HG03460 (cell line): ENCODE measurements around the gene RND2.
"Not testable (repeated sequence)": the region's sequence is repeated elsewhere in the genome, so short reads cannot be mapped to it uniquely, and the experiment has no call there.

Experiments
- ATAC-seq: cut with Tn5 transposase; IDR thresholded peaks from one replicate; pipeline ENCODE4 v1.9.1; 2021; ENCODE audit not compliant: unreplicated experiment

Gene RND2

GRCh38 chr17:43024407-43025289, at the start of gene RND2:
RND2 (plus strand) TSS chr17:43025231; CDS start chr17:43025348, 117 bp downstream.
- ATAC-seq, result peak; percentile 51

- no peak for ATAC-seq
These were observed 49.8 kb upstream of the RND2 start for GRCh38 chr17:42975265-42975664.

GRCh38 chr17:42975701-42976100, 49.3 kb upstream of the RND2 start:
- ATAC-seq, result not testable (repeated sequence)

DNA sequence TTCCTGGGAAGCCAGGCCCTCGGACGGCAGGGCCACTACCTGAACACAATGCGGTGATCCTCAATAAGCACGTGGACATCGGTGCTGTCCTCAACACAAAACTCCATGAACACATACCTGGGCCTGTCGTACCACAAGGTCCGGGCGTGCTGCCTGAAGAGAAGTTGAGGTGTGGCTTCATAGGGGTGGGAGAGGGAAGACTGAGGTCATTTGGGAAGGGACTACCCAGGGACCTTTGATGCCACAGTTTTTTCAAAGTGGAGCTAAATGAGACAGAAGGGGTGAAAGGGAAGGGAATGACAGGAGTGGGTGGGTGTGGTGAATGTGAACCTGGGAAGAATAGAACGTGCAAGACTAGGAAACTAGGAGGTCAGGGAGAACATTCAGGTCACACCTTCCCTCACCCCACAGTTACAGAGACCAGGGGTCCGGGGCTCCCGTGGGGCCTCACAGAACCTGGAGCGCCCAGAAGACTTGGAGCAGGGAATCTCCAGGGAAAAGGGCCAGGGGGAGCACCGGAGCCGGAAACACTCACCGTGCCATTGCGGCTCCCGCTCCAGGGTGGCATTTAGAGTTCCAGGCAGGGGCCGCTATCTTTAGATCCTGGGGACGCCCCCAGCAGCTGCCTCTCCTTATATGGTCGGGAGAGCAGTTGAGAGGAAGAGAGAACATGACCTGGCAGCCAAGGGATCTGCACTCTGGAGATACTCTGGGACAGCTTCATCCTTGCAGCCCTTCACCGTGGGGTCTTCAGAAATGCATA, 45.3 kb upstream of the RND2 start, which contains the start of gene PTGES3L:
Gene PTGES3L (minus strand): TSS at position 570 of the 763 bp plus-strand sequence. CDS start 27 bp downstream, at position 543.
- ATAC-seq, result no peak

DNA sequence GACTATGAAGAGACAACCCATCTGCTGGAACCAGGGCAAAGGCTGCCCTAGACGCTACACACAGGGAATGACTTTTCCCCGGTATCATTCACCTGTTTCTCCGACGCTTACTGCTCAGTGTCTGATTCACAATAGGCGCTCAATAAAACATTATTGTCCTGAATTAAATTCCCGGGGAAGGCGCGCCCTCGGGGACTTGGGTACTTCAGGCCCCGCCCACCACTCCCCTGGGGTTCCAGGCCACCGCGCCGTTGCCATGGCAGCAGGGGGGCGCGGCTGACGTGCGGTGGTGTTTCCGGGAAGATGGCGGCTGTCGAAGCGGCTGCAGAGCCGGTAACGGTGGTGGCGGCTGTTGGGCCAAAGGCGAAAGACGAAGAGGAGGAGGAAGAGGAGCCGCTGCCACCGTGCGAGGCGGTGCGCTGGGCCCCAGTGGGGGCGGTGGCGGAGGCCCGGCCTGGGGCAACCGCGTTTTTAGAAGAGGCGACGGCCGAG, 44.7 kb upstream of the RND2 start, which contains the start of gene RUNDC1:
Gene RUNDC1 (plus strand): TSS at position 292 of the 492 bp plus-strand sequence. CDS start 12 bp downstream, at position 304.
- ATAC-seq, result peak; percentile 59

DNA sequence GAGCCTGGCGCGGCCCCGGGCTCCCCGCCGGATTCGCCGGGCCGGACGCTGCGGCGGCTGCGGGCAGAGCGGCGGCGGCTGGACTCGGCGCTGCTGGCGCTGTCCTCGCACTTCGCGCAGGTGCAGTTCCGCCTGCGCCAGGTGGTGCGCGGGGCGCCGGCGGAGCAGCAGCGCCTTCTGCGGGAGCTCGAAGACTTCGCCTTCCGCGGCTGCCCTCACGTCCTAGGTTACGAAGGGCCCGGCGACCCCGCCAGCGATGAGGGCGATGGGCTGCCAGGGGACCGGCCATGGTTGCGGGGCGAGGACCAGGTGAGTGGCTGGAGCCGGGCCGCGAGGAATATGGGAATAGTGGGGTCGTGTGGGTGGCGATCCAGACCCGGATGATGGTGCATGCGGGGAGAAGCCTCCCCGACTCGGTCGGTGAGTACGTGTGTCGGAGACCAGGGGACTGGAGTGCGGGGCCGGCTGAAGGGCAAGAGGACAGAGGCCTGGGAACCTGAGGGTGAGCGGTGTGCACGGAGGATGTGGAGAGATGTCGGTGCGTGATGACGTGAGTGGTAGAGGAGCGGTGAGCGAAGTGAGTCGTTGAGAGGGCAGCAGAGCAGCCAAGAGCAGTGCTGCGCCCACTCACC, 44.1 kb upstream of the RND2 start:
- ATAC-seq, result peak; percentile 41

DNA sequence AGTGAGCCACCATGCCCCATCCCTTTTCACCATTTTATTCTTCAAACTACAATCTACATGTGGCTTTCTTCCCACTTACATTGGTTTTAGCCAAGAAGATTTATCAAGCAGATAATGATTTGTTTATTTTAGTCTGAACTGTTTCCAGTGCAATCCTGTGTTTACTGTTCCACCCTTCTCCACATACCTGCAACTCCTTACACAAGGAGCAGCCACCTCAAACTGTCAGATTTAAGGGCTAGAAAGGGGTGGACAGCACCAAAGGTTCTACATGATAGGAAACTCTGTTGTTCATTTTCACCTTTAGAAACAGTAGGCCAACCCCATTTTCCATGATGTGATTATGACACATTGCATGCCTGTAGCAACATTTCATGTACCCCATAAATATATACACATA, 42.8 kb upstream of the RND2 start:
- ATAC-seq, result no peak

GRCh38 chr17:42985225-42985624, 39.8 kb upstream of the RND2 start:
- ATAC-seq, result peak; percentile 56

DNA sequence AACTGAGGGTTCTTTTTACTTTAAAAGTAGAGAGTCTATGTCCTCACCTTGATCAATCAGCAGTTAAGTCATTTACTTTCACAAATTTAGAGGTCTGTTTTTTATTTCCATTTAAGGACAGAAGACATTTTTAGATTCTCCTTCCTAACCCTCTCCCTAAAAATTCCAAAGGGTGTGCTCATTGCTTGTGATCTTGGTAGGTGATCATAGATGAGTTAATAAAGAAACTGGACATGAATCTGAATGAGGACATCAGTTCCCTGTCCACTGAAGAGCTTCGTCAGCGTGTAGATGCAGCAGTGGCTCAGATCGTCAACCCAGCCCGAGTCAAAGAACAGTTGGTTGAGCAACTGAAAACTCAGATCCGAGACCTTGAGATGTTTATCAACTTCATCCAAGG, 35.9 kb upstream of the RND2 start:
- ATAC-seq, result no peak

DNA sequence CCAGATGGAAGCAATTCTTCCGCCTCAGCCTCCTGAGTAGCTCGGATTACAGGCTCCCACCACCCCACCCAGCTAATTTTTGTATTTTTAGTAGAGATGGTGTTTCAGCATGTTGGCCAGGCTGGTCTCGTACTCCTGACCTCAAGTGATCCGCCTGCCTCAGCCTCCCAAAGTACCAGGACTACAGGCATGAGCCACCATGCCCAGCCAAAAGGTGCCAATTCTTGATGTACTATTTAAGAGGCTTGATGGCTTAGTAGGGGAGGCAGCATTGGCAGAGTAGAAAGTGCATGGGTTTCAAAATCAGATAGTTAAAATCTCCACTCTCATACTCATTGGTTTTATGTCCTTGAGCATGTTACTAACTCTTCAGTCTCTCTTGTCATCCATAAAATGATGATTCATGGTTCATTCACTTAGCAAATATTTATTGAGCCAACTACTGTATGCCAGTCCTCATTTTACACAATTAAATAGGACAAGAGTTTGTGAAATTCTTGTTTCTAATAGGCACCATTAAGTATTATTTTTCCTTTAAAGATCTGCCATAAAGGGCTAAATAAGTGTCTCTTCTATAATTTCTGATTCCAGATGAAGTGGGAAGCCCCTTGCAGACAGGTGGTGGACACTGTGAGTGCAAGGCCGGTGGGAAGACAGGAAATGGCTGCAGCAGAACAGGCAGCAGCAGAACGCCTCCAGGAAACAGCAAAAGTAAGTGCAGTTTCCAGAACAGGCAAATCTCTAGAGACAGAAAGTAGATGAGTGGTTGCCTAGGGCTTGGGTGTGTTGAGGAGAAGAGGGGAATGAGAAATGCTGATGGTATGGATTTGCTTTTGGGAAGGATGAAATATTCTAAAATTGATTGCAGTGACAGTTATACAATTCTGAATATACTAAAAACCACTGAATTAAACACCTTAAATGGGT, 35.0 kb upstream of the RND2 start:
- no peak for ATAC-seq

- no peak for ATAC-seq
These were observed 33.6 kb upstream of the RND2 start for GRCh38 chr17:42991471-42991870.

DNA sequence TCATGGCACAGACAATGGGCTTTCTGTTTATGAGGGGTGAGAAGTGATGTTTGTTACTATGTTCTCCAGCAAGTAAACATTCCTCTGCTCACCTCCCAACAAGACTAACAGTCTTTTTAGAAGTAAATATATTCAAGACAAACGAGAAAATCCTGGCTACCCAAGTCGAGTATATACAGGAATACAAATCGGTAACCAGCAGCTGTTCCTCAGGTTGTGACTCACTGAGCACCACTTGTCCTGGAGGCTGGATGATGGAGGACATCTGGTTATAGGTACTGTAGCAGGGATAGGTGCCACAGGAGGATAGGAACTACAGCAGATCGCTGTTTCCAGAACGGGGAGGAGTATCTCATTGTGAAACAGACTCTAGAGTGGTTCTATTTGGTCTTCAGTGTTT, 32.2 kb upstream of the RND2 start:
- no peak for ATAC-seq

- not testable (repeated sequence) for ATAC-seq
These were observed 31.1 kb upstream of the RND2 start for GRCh38 chr17:42993913-42994312.

DNA sequence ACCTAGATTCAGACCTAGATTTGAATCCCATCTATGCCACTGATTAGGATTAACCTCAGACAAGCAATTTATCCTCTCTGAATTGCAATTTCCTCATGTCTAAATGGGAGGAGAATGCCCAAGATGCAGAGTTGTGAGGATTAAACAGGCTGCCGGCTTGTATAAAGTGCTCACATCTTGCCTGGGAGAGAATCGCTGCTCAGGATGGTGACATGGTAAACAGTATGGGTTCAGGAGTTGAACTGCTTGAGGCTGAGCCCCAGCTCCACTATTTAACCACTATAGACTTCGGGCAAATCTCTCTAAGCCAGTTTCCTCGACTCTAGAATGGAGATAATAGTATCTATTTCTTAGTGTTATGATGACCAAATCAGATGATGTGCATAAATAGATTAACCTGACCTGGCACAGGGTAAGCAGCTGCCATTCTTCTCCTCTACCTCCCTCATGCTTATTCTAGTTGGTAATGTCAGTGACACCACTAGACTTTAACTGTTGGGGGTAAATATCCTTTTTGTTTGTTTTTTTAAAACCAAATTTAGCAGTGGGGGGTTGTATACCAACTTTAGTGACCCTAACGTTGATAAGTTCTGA, 27.5 kb upstream of the RND2 start:
- ATAC-seq, result no peak

- ATAC-seq, result peak; percentile 90
These were observed 26.8 kb upstream of the RND2 start, which contains the start of gene RPL27 for GRCh38 chr17:42997984-42998938. RPL27 (plus strand) TSS chr17:42998419; CDS start chr17:42998751, 332 bp downstream.

DNA sequence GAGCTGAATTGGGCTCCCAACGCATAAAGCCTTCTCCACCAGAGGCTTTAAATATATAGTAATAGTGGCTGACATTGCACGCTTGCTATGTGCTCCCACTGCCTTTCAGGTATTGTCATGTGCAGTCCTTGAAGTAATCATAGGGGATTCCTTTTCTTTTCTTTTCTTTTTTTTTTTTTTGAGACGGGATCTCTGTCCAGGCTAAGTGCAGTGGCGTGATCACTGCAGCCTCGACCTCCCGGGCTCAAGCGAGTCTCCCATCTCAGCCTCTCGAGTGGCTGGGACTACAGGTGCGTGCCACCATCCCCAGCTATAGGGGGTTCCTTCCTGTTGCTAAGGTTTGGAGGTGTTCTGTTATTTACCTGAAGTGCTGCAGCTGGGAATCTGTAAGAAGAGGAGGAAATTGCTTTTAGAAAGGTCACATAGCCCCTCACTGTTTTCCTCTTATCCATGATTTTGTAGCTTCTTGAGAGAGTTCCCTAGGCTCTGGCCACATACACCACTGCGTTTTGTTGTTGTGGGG, 26.0 kb upstream of the RND2 start:
- no peak for ATAC-seq

GRCh38 chr17:43000894-43001293, 24.1 kb upstream of the RND2 start:
- not testable (repeated sequence) for ATAC-seq

- ATAC-seq, result no peak
These were observed 21.4 kb upstream of the RND2 start for GRCh38 chr17:43003542-43004172.
